Measurements from ENCODE around the gene ADAMTS10. TPM values are rescaled to one million over a fixed set of nuclear protein-coding genes. Genes with fewer than 3 reads are reported as not detected.

The ADAMTS10 gene
- total and polyA plus RNA-seq, 4 donors = 9.1 to 44.1 (median 15.3) TPM

GRCh38 chr19:8578642-8579265 lies 31.8 kb downstream of the ADAMTS10 start:
- Histone ChIP-seq H3K4me3 (no peak overlapping the region), H3K27ac (ENCODE audit: low read depth in 1 of 2, low read length in 1 of 2) (no peak overlapping the region), H3K9me3 (ENCODE audit: control insufficient read depth in 4 of 4, insufficient read depth in 3 of 4, low read length in 3 of 4) (no peaks in the 10 kb centered on the region), H3K36me3 (ENCODE audit: control insufficient read depth in 4 of 4, insufficient read depth in 4 of 4, low read length in 4 of 4) (no peaks in the 10 kb centered on the region), H3K9ac (ENCODE audit: insufficient read depth in 1 of 2, low read length in 2 of 2) (no peak overlapping the region), H3K27me3 (ENCODE audit: control insufficient read depth in 3 of 3, insufficient read depth in 3 of 3, low read length in 2 of 3) (peaks cover 0 to 6% (median 0%) of the 10 kb centered on the region in 3 donors), H3K4me1 (ENCODE audit: control insufficient read depth in 5 of 5, insufficient read depth in 5 of 5, low read length in 5 of 5) (peaks cover 0 to 14% (median 0%) of the 10 kb centered on the region in 5 donors)
- peak; percentile 73 for DNase-seq
- no peak for ATAC-seq (ENCODE audit: insufficient read depth, low FRiP score)
- peak; percentile 76 for TF ChIP-seq CTCF (IDR thresholded peaks at IDR 0.05; ENCODE audit: control extremely low read depth, extremely low read depth)
- WGBS, 2 donors = 15 to 23% methylated on average over 17 of the region's 17 CpGs

- Histone ChIP-seq H3K4me3 (no peak overlapping the region), H3K27me3 (ENCODE audit: control insufficient read depth in 3 of 3, insufficient read depth in 3 of 3, low read length in 2 of 3) (peaks cover 0 to 6% (median 0%) of the 10 kb centered on the region in 3 donors), H3K36me3 (ENCODE audit: control insufficient read depth in 4 of 4, insufficient read depth in 4 of 4, low read length in 4 of 4) (no peaks in the 10 kb centered on the region), H3K4me1 (ENCODE audit: control insufficient read depth in 5 of 5, insufficient read depth in 5 of 5, low read length in 5 of 5) (peaks cover 0 to 14% (median 0%) of the 10 kb centered on the region in 5 donors), H3K9ac (ENCODE audit: insufficient read depth in 1 of 2, low read length in 2 of 2) (no peak overlapping the region), H3K9me3 (ENCODE audit: control insufficient read depth in 4 of 4, insufficient read depth in 3 of 4, low read length in 3 of 4) (no peaks in the 10 kb centered on the region), H3K27ac (ENCODE audit: low read depth in 1 of 2, low read length in 1 of 2) (peak overlapping the region in 1 of 2 donors; percentile 23)
- 41 to 65% methylated on average over 4 of the region's 4 CpGs for WGBS, 2 donors
- no peak for ATAC-seq (ENCODE audit: insufficient read depth, low FRiP score)
- no peak for TF ChIP-seq CTCF (IDR thresholded peaks at IDR 0.05; ENCODE audit: control extremely low read depth, extremely low read depth)
- DNase-seq = no peak
Measured at GRCh38 chr19:8577741-8578140, 32.8 kb downstream of the ADAMTS10 start.

- no peak within 1 kb of the TSS for H3K9ac ChIP-seq (ENCODE audit: insufficient read depth in 1 of 2, low read length in 2 of 2)
- ATAC-seq (ENCODE audit: insufficient read depth, low FRiP score) (peak; percentile 60), DNase-seq (no peak)
- H3K9me3 ChIP-seq (ENCODE audit: control insufficient read depth in 4 of 4, insufficient read depth in 3 of 4, low read length in 3 of 4) = no peaks in the 10 kb centered on the region
- H3K36me3 ChIP-seq (ENCODE audit: control insufficient read depth in 4 of 4, insufficient read depth in 4 of 4, low read length in 4 of 4) = no peaks in the 10 kb centered on the region
- TF ChIP-seq CTCF (IDR thresholded peaks at IDR 0.05; ENCODE audit: control extremely low read depth, extremely low read depth) = no peak
- peak within 1 kb of the TSS in 1 of 2 donors; percentile 85 for H3K27ac ChIP-seq (ENCODE audit: low read depth in 1 of 2, low read length in 1 of 2)
- peak within 1 kb of the TSS; percentile 36 for H3K4me3 ChIP-seq
- peaks cover 0 to 14% (median 0%) of the 10 kb centered on the region in 5 donors for H3K4me1 ChIP-seq (ENCODE audit: control insufficient read depth in 5 of 5, insufficient read depth in 5 of 5, low read length in 5 of 5)
- H3K27me3 ChIP-seq (ENCODE audit: control insufficient read depth in 3 of 3, insufficient read depth in 3 of 3, low read length in 2 of 3) = peaks cover 0 to 6% (median 0%) of the 10 kb centered on the region in 3 donors
- WGBS, 2 donors = 5 to 11% methylated on average over 7 of the region's 7 CpGs
Measured at GRCh38 chr19:8577247-8577646, 33.3 kb downstream of the ADAMTS10 start, which contains the start of gene MYO1F. MYO1F (minus strand) TSS chr19:8577442; CDS start chr19:8577309, 133 bp downstream.
